Measurements from ENCODE around the gene DNAL4. TPM values are rescaled to one million over a fixed set of nuclear protein-coding genes. Genes with fewer than 3 reads are reported as not detected.
"Not testable (repeated sequence)": the region's sequence is repeated elsewhere in the genome, so short reads cannot be mapped to it uniquely, and the experiment has no call there.

Gene DNAL4
- total and polyA plus RNA-seq, 2 experiments from 2014 or later: 39.7 to 42.3 TPM

DNA sequence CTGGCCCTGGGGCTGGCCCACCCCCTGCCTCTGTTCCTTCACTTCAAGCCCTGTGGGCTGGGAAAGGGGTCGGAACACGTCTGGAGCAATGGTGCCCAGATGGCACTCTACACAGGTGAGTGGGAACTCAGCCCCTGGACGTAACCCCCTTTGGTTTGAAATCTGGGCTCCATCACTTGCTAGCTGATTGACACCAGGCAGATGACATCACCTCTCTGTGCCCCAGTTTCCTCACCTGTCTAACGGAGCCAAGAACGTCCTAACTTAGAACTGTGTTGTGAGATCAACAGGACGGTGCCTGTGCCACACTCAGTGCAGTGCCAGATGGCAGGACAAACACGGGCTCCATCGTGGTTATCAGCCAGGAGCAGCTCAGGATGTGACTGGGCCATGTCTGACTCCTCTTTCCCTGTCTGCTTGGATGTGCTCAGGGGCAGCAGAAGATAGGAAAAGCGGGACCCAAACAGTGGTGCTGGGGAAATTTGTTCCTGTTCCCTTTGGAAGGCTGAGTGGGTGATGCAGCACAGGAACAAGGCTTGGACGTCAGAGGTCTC is 25.5 kb upstream of the DNAL4 start:
- Histone ChIP-seq H3K36me3 (no peaks in the 10 kb centered on the region), H3K27me3 (peaks cover 10% of the 10 kb centered on the region), H3K4me1 (ENCODE audit: low read depth) (no peaks in the 10 kb centered on the region), H3K27ac (no peak overlapping the region), H3K4me3 (no peak overlapping the region), H3K9me3 (ENCODE audit: low read depth) (no peaks in the 10 kb centered on the region)
- DNase-seq (ENCODE audit: low read depth in 1 of 2, low spot score in 1 of 2): no peak
- TF ChIP-seq, protein P1, sequence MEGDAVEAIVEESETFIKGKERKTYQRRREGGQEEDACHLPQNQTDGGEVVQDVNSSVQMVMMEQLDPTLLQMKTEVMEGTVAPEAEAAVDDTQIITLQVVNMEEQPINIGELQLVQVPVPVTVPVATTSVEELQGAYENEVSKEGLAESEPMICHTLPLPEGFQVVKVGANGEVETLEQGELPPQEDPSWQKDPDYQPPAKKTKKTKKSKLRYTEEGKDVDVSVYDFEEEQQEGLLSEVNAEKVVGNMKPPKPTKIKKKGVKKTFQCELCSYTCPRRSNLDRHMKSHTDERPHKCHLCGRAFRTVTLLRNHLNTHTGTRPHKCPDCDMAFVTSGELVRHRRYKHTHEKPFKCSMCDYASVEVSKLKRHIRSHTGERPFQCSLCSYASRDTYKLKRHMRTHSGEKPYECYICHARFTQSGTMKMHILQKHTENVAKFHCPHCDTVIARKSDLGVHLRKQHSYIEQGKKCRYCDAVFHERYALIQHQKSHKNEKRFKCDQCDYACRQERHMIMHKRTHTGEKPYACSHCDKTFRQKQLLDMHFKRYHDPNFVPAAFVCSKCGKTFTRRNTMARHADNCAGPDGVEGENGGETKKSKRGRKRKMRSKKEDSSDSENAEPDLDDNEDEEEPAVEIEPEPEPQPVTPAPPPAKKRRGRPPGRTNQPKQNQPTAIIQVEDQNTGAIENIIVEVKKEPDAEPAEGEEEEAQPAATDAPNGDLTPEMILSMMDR (IDR thresholded peaks at IDR 0.05; ENCODE audit: low read depth, low read length): no peak

DNA sequence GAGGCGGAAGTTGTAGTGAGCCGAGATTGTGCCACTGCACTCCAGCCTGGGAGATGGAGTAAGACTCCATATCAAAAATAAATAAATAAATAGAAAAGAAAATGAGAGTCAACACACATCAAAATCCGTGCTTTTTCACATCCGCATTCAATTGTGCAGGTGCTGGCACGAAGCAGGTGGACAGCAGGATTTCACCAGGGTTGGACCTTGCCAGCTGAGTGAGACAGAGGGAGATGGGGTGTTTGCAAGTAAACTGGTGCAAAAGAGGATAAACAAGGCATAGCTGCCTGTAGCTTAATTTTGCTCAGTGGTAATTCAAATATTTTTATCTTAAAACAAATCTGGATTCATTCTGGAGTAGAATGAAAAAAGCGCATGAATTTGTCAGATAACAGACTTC is 23.3 kb upstream of the DNAL4 start:
- DNase-seq (ENCODE audit: low read depth in 1 of 2, low spot score in 1 of 2): no peak
- H3K36me3 ChIP-seq: no peaks in the 10 kb centered on the region
- H3K4me3 ChIP-seq: no peak overlapping the region
- H3K4me1 ChIP-seq (ENCODE audit: low read depth): no peaks in the 10 kb centered on the region
- H3K27ac ChIP-seq: no peak overlapping the region
- TF ChIP-seq, protein P1 (IDR thresholded peaks at IDR 0.05; ENCODE audit: low read depth, low read length): no peak
- H3K27me3 ChIP-seq: peaks cover 13% of the 10 kb centered on the region
- H3K9me3 ChIP-seq (ENCODE audit: low read depth): no peaks in the 10 kb centered on the region

DNA sequence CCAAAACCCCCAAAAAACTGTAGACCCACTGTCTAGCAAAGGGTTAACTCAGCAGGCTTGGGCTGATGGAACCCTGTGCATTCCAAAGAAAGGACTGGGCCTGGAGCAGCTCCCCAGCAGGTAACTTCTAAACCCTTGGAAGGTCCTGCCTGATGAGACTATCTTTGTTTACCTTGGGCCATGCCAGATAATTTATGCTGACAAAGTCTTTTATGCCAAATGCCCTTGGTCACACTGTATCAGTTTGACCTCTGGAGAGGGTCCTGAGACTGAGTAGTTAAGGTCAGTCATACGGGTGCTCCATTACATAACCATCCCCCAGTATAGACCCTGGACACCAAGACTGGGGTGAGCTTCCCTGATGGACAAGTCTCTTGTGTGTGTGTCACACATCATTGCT is 21.9 kb upstream of the DNAL4 start:
- H3K4me1 ChIP-seq (ENCODE audit: low read depth): no peaks in the 10 kb centered on the region
- no peak overlapping the region for H3K27ac ChIP-seq
- H3K27me3 ChIP-seq: peaks cover 15% of the 10 kb centered on the region
- TF ChIP-seq, protein P1 (IDR thresholded peaks at IDR 0.05; ENCODE audit: low read depth, low read length): no peak
- H3K36me3 ChIP-seq: no peaks in the 10 kb centered on the region
- DNase-seq (ENCODE audit: low read depth in 1 of 2, low spot score in 1 of 2): no peak
- H3K9me3 ChIP-seq (ENCODE audit: low read depth): no peaks in the 10 kb centered on the region
- no peak overlapping the region for H3K4me3 ChIP-seq

DNA sequence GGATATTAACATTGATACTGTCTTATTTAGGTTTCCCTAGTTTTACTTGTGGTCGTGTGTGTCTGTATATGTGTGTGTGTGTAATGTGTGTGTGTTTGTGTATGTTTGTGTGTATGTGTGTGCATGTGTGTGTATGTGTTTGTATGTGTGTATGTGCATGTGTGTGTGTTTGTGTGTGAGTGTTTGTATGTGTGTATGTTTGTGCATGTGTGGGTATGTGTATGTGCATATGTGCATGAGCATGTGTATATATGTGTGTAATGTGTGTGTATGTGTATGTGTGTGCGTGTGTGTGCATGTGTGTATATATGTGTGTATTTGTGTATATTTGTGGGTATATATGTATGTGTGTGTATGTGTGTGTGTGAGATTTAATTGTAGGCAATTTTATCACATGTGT is 17.3 kb upstream of the DNAL4 start:
- H3K36me3 ChIP-seq: no peaks in the 10 kb centered on the region
- DNase-seq (ENCODE audit: low read depth in 1 of 2, low spot score in 1 of 2): no peak
- H3K9me3 ChIP-seq (ENCODE audit: low read depth): no peaks in the 10 kb centered on the region
- H3K4me3 ChIP-seq: no peak overlapping the region
- no peaks in the 10 kb centered on the region for H3K4me1 ChIP-seq (ENCODE audit: low read depth)
- peaks cover 17% of the 10 kb centered on the region for H3K27me3 ChIP-seq
- TF ChIP-seq, protein P1 (IDR thresholded peaks at IDR 0.05; ENCODE audit: low read depth, low read length): no peak
- no peak overlapping the region for H3K27ac ChIP-seq

DNA sequence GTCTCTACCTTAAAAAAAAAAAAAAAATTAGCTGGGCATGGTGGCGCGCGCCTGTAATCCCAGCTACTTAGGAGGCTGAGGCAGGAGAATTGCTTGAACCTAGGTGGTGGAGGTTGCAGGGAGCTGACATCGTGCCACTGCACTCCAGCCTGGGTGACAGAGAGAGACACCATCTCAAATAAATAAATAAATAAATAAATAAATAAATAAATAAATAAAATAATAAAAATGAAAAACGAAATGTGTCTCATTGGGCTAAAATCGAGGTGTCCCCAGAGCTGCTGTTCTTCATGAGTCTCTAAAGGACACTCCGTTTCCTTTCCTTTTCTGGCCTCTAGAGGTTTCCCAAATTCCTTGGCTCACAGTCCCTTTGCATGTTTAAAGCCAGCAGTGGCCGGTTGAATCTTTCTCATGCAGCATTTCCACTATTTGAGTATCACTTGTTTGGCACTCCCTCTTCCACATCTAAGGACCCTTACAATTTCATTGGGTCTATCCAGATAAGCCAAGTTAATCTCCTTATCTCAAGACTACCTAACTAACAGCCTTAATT is 11.2 kb upstream of the DNAL4 start:
- H3K27me3 ChIP-seq: peaks cover 22% of the 10 kb centered on the region
- not testable (repeated sequence) for H3K4me1 ChIP-seq (ENCODE audit: low read depth); DNase-seq (ENCODE audit: low read depth in 1 of 2, low spot score in 1 of 2); H3K36me3 ChIP-seq; H3K9me3 ChIP-seq (ENCODE audit: low read depth); H3K27ac ChIP-seq; H3K4me3 ChIP-seq

DNA sequence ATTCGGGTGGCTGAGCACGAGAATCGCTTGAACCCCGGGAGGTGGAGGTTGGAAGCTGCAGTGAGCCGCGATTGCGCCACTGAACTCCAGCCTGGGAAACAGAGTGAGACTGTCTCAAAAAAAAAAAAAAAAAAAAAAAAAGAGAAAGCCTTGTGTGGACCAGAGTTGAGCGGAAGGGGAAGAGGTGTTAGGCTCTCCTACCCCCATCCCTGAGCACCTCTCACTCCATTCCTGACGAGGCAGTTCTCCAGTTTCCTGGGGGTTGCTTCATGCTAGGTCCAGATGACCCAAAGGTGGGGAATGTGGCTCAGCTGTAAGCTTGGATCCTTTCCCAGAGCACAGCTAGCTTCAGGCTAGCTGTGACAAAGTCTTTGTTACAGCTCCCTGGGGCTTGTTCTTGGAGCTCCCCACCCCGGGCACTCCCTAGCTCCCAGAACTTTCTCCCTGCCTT is 8.8 kb upstream of the DNAL4 start:
- no peaks in the 10 kb centered on the region for H3K4me1 ChIP-seq (ENCODE audit: low read depth)
- no peak overlapping the region for H3K4me3 ChIP-seq
- peak in 1 of 2 donors; percentile 95 for DNase-seq (ENCODE audit: low read depth in 1 of 2, low spot score in 1 of 2)
- TF ChIP-seq, protein P1 (IDR thresholded peaks at IDR 0.05; ENCODE audit: low read depth, low read length): no peak
- H3K9me3 ChIP-seq (ENCODE audit: low read depth): no peaks in the 10 kb centered on the region
- H3K27ac ChIP-seq: no peak overlapping the region
- H3K27me3 ChIP-seq: peaks cover 41% of the 10 kb centered on the region
- H3K36me3 ChIP-seq: no peaks in the 10 kb centered on the region
